GM19372 (cell line): Measurements from ENCODE around the gene PHC2.
"Not testable (repeated sequence)": the region's sequence is repeated elsewhere in the genome, so short reads cannot be mapped to it uniquely, and the experiment has no call there.

Source experiments
- ATAC-seq: cut with Tn5 transposase; IDR thresholded peaks from one replicate; pipeline ENCODE4 v1.9.1; 2021; ENCODE audit warnings: mild to moderate bottlenecking, low read depth, moderate library complexity; ENCODE audit not compliant: unreplicated experiment

The PHC2 gene

DNA sequence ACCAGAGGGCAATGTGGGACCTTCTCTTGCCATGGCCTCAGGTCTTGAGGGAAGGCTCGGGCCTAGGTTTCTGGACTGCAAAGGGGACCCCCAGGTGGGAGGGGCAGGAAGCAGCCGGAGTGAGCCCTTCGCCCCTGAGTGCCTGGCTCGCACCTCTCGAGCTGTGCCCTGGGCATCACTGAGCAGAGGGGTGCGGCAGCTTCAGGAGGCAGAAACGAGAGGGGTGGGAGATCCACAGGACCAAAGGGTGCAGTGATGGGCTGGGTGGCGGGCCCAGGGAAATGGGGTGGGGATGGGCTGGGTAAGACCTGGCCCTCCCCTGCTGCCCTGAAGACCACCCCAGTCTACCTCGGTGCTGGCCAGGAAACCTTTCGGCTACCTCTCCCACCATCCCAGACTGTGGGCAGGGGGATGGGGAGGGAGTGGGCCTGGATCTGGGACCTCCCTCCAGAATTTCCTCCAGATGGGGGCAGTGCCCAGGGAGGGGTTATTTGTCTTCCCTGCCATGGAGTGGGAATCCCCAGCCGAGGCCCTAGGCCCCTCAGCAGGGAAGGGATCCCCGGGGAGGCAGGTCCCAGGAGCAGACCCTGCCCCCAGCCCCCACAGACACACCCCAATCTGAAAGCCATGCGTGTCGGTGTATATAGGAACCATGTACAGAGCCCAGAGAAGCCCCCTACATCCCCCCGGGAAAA, 131.3 kb downstream of the PHC2 start:
- no peak for ATAC-seq

DNA sequence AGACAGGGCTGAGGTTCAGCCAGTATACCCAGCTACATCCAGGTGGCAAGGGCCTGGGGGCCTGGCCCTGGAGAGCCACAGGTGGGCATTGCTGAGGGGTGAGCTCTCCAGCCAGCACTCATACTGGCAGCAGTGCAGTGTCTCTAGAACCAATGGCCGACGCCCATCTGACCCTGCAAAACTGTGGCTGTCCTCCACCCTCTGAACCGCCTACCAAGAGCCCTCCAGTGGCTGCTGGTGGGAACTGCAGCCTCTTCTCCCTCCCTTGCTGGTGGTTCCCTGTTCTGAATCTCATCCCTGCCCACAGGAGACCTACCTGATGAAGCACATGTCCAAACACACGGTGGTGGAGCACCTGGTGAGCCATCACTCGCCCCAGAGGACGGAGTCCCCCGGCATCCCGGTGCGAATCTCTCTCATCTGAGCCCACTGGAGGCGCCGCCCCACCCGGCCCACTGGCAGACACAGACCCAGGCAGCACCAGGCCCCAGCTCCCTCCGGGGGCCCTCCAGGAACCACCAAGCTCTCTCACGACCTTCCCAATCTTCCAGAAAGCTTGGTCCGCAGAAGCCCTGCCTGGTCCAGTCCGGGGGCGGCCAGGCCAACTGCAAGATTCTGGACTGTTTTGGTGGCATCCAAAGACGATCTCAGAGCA, 132.1 kb downstream of the PHC2 start:
- no peak for ATAC-seq

DNA sequence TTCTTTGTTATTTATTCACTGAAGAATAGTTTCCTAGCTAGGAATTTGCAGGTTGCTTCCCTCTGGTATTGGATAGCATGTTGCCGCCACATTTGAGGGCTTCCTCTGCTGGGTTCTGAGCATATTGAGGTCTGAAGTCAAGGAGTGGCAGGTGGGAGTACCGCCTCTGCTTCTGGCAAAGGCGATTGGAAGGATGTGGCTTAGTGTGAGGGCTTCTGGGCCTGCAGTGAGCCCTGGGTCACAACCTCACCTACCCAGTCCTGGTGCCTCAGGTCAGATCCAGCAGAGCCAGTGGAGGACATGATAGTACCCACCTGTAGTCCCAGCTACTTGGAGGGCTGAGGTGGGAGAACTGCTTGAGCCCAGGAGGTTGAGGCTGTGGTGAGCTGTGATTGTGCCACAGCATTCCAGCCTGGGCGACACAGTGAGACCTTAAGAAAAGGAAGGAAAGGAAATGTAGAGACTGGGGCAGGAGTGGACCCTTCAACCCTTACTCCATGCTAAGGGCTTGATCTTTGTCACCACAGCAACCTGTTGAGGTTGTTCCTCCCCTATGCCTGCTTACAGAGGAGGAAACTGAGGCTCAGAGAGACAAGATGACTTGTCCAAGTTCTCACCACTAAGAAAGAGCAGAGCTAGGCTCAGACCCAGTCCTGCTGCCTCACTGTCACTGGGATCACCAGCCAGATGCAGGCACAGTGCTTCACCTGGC, 132.8 kb downstream of the PHC2 start:
- no peak for ATAC-seq

DNA sequence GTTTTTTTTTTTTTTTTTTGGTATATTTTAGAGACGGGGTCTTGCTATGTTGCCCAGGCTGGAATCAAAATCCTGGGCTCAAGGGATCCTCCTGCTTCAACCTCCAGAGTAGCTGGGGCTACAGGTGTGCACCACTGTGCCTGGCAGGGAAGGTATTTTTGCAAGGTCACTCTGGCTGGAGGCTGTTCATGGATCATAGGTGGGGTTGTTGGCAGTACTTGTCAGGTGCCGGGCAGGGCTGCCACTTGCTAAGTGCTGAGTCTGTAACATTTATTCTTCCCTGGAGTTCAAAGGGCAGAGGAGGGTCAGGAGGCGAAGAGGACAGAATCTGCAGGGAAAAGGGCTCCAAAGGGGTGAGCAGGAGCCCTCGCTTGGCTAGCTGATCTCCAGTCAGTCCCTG, 134.1 kb downstream of the PHC2 start:
- no peak for ATAC-seq

DNA sequence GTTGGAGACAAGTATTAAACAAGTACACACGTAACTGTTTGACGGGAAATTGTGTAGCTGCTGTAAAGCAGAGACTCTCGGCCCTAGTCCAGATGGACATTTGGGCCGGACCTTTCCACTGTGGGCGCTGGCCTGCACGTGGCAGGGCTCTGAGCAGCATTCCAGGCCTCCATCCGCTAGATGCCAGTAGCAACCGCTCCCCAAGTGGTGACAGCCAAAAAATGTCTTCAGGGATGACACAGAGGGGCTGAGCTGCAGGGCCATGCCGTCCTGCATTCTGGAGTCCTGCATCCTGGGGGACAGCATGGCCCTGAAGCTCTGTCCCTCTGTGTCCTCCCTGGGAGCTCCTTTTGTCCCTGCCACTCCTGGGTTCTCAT, 134.8 kb downstream of the PHC2 start:
- no peak for ATAC-seq

DNA sequence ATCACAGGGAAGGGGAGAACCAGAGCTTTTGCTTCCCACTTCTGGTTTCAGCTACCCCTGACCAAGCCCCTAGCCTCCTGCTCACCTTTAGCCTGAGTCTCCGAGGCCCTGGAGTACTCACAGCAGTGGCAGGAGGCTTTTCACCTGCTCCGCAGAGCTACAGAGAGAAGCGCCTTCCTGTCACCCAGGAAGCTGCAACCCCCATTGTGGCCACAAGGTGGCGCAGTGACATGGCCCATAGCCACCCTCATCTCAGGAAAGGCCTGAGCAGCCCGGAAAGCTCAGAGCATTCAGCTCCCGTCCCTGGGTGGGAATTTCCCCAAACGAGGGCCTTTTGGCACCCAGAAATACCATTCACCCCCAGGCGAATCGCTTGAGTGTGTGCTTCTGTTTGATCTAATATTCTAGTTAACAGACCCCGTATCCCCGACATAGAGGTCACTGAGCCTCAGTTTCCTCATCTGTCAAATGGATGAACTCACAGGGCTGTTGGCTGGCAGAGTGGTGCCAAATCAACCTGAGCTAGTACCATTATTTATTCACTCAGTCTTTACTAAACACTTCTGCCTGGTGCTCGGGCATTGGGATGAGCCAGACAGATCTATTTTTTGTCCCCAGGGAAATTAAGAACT, 135.3 kb downstream of the PHC2 start:
- ATAC-seq: no peak

DNA sequence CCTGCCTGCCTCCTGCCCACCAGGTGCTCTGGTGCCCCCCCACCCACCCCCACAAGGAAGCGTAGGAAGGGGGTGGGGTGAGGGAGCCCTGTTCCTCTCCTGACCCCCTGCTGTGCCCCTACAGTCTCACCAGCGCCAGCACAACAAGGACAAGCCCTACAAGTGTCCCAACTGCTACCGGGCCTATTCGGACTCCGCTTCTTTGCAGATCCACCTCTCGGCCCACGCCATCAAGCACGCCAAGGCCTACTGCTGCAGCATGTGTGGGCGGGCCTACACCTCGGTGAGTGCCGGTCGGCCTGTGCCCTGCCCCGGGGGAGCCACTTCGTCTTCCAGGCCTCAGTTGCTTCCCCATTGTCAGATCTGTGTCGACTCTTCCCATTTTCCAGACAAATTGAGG, 135.9 kb downstream of the PHC2 start:
- no peak for ATAC-seq

DNA sequence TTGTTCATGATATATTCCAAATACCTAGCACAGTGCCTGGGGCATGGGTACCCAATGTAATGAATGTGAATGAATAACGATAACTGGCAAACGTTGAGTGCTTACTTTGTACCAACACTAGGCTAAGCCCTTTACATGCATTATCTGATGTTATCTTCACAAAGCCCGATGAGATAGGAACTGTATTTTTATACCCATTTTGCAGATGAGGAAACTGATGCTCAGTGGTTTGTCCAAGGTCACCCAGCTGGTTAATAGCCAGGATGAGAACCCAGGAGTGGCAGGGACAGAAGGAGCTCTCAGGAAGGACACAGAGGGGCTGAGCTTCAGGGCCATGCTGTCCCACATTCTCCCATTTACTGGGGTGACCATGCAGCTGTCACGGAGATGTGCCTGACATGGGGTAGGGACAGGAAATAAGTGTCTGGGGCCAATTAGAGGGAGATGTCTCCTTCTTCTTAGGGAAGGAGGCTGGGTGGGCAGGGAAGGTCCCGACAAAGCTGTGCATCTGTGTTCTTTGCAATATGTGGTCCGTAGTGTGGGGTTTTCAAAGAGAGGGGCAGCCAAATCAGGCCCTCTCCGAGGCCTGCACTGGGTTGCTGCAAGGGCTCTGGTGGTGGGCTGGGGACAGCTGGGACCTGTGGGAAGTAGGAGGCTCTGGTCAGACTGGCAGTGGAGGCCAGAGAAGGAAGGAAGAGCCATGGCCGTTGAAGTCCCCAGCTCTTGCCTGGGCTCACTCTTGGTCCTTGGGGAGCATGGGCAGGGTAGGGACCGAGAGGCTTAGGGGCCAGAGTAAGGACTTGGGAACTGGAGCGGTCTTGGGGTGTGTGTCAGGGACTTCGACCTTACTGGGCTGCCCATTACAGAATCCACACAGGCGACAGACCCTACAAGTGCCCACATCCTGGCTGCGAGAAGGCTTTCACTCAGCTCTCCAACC, 136.6 kb downstream of the PHC2 start:
- no peak for ATAC-seq

DNA sequence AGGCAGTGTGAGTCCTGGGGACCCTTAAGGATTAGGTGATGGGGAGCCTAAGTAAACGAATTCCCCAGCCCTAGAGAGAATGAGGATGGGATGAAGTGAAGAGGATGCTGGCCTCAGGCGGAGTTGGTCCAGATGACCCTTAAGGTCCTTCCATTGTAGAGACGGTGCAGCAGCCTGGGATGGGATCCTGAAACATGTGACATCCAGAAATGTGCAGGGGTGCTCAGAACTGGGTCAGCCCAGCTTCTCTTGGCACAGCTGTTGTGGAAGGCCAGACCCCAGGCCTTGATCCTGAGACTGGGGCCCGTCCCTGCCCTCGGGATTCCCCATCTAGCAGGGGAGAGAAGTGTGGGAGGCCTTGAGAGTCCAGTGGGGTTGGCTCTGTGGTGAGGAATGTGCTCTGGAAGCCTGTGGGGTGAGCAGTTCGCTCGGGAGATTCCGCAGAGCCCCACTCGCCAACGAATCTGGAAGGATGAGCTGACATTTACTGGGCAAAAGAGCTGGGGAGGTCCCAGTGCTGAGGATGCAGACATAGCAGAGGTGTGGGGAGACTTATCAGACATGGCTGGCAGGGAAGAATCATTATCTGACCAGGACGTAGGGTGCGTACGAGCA, 138.1 kb downstream of the PHC2 start:
- no peak for ATAC-seq

DNA sequence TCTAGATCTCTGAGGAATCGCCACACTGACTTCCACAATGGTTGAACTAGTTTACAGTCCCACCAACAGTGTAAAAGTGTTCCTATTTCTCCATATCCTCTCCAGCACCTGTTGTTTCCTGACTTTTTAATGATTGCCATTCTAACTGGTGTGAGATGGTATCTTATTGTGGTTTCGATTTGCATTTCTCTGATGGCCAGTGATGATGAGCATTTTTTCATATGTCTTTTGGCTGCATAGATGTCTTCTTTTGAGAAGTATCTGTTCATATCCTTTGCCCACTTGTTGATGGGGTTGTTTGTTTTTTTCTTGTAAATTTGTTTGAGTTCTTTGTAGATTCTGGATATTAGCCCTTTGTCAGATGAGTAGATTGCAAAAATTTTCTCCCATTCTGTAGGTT, 140.3 kb downstream of the PHC2 start:
- not testable (repeated sequence) for ATAC-seq

DNA sequence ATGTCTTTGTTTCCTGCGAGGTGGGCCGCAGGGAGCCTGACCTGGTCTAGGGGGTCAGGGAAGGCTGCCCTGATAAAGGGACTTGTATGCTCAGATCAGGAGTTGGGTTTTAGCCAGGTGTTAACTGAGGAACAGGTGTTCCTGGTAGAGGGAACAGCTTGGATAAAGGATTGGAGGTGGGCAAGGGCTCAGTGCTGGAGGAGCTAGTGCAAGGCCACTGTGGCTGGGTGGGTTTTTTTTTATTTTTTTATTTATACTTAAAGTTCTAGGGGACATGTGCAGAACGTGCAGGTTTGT, 141.1 kb downstream of the PHC2 start:
- no peak for ATAC-seq

DNA sequence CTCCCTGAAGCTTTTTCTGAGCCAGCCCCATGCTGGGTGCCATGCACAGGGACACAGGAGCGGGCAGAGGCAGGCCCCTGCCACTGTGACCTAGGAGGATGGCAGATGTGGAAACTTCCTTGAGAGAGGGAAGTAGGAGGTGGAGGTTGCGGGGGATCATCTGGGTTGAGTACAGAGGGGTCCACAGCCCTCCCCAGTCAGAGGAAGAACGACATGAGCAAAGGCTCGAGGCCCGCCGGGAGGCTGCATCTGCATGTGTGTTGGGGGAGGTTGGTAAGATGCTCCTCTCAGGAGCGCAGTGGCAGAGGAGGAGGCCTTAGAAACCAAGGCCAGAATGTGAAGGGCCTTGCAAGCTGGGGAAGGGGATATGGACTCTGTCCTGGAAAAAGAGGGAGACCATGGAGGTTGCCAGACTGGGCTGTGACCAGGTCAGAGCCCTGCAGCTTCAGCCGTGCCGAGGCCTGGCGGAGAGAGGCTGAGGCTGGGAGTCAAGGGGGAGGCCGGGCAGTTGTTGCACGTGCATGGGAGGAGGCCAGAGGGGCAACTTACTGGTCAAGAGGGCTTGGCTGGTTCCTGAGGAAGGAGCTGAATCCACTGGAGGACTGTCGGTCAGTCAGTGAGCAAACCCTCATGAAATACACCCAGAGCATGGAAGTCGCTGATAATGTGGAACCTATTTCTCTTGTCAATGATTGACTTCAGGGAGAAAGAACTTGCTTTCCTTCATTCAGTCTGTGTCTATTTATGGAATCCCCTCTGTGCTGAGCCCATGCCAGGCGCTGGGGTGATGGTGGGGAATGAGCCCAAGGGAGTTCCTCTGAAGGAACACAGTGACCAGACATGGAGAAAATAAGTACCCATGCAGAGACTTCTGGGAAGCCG, 141.7 kb downstream of the PHC2 start:
- no peak for ATAC-seq

DNA sequence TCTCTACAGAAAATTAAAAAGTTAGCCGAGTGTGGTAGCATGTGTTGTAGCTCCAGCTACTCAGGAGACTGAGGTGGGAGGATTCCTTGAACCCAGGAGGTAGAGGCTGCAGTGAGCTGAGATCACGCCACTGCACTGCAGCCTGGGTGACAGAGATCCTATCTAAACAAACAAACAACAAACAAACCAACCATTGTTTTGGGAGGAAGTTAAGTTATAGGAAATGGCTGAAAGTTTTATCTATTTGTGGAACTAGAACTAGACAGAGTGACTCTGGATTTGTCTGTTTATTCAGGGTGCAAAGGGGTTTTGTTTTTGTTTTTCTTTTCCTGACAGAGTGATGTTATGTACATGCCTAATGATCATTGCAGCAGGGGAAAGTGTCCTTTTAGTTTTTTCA, 143.6 kb downstream of the PHC2 start:
- ATAC-seq: no peak

DNA sequence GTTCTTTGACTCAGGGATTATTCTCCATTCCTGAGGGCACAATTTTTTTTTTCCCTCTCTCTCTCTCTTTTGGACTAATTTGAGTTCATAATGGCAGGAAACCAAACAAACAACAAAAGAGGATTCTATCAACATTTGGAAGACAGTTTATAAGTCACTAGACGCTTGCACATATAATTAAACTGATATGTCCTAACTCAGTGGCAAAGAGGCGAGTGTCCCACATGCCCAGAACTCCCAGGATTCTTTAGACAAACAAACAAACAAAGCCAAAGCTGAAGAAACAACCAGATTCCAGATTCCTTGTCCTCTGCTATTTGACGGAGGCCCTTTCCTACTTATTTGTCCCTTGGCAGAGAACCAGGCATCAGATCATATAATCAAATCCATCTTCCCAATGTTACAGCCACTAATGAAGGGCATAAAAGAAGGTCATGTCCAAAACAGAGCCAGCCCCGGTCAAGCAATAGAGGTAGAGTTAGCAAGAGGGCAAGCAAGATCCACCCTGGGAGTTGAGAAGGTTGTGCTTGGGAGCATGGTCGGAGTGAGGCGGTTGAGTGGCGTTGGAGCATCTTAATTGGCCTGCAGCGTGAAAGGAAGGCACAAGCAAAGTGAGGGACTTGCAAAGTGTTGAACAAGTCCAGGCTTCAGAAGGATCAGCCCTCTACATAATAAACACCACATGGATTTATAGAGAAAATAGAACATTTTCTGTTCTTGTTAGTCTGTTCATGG, 144.3 kb downstream of the PHC2 start:
- no peak for ATAC-seq

DNA sequence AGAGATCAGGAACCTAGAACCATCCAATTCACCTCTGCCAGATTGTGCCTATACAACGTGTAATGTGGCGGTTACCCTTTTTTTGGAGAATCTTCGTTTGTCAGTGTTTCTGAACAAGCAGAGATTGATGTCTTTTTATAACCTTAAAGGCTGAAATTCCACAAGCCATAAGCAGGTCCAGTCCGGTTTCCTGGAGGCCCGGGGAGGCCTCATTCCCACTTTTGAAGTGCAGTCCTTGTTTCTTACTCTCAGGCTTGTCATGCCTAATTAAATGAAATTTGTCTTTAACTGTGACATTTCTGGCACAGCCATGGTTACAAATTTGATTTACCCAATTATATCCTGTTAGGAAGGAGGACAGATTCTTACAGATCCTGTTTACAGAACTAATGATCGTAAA, 146.8 kb downstream of the PHC2 start:
- no peak for ATAC-seq

DNA sequence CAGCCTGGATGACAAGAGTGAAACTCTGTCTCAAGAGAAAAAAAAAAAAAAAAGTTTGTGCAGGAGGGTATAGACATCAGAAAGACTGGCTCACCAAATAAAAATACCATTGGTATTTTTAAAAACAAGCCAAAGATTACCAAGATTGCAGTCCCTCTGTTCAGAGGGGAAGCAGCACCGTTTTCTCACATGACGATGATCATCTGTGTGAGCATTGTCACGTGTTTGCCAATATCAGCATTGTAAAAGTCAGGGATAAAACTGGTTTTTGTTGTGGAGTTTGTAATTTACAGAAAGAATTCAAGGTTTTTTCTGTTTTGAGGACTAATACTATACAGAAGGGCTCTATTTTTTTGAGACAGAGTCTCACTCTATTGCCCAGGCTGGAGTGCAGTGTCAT, 148.1 kb downstream of the PHC2 start:
- ATAC-seq: no peak

DNA sequence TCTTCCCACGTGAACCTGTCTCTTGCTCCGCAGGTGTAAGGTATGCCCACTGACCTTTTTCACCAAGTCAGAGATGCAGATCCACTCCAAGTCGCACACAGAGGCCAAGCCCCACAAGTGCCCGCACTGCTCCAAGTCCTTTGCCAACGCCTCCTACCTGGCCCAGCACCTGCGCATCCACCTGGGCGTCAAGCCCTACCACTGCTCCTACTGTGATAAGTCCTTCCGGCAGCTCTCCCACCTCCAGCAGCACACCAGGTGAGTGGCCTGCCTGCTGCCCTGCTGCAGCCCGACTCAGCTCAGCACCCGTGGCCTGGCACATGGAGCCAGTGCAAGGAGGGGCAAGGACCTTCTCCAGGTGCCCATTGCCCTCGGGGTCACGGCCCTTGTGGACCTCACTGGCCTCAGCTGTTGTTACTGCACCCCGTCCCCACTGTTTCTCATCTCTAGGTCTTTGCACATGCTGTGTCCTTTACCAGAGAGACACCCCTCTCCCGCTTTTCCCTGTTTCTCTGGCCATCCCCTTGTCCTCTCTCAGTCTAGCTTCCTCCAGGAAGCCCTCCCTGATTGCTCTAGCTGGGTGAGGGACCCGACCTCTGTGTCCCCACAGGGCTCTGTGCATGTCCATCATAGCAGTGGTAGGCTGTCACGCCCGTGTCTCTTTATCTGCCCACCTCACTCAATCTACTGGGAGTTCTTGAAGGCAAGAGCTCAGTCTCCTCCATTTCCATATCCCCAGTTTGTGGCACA, 149.2 kb downstream of the PHC2 start:
- no peak for ATAC-seq
